Adrenal gland (tissue), 12 donors: ENCODE measurements around the gene SPAAR. TPM values are rescaled to one million over a fixed set of nuclear protein-coding genes. Genes with fewer than 3 reads are reported as not detected.
A peak's percentile ranks its signal among the peaks of the same experiment; 100 is the strongest.

Experiments used
- DNase-seq, 7 donors: peaks; one replicate each; pipeline ENCODE4 v3.0.0-alpha.2; 2019 to 2020
- H3K27ac ChIP-seq, 5 donors: fragments of 200-600 bp; sonication (generic) in 4 of 5; 1 replicate in 3 of 5; 2 replicates in 2 of 5; pipeline versions ENCODE4 v1.5.1 to v1.8.0; 2016 to 2020; ENCODE audit warnings: mild to moderate bottlenecking in 1 of 5
- H3K27me3 ChIP-seq: fragments of 200-600 bp; 2 replicates; pipeline ENCODE4 v1.8.0; 2021
- H3K36me3 ChIP-seq, 2 donors: fragments of 200-600 bp; replicated peaks in 1 of 2; 1 replicate in 1 of 2; 2 replicates in 1 of 2; pipeline versions ENCODE4 v1.5.1 to v1.8.0; 2018 to 2022
- H3K4me1 ChIP-seq, 2 donors: fragments of 200-600 bp; replicated peaks in 1 of 2; 1 replicate in 1 of 2; 2 replicates in 1 of 2; pipeline versions ENCODE4 v1.5.1 to v1.8.0; 2018 to 2021
- H3K4me3 ChIP-seq, 4 donors: fragments of 200-600 bp; sonication (generic) in 3 of 4; one replicate each; pipeline ENCODE4 v1.5.1; 2016 to 2018
- H3K9me3 ChIP-seq, 3 donors: fragments of 200-600 bp; sonication (generic) in 1 of 3; replicated peaks in 1 of 3; 1 replicate in 2 of 3; 2 replicates in 1 of 3; pipeline versions ENCODE4 v1.5.1 to v1.8.0; 2016 to 2021
- POLR2A ChIP-seq, 2 donors: fragments of 450-650 bp; IDR thresholded peaks; one replicate each; pipeline ENCODE4 v1.6.1; 2017; ENCODE audit warnings: antibody characterized with exemption in 2 of 2, mild to moderate bottlenecking in 2 of 2, moderate library complexity in 1 of 2
- WGBS, 4 donors: extraction: QIAGEN DNeasy Blood & Tissue Kit in 2 of 4; methylation state at CpG; one replicate each; pipeline versions ENCODE4 v1.1.5 to v1.1.7; 2013 to 2017; 5-methylcytosine and 5-hydroxymethylcytosine counted together
- intact Hi-C, 2 donors: fragments of 100-400 bp; cut with DNase I; formaldehyde crosslinking; loops; one replicate each; pipeline versions ENCODE4 v1.14.1 to v1.15.0; 2022 to 2023
- polyA plus RNA-seq, 3 donors: library from polyadenylated mRNA; stranded (reverse); fragments of 200-250 nt in 2 of 3; fragments of 350-450 nt in 1 of 3; fragmentation: Illumina TruSeq in 1 of 3; extraction: RNeasy Lipid Tissue Mini Kit (QIAGEN cat#74804) in 1 of 3; gene quantifications; one replicate each; pipeline ENCODE4 v1.2.3, GENCODE V29; 2013 to 2014
- total RNA-seq, 9 donors: library from RNA; depleted of rRNA in 4 of 9; stranded (reverse); fragments of >200 nt in 4 of 9; fragments of 120-200 nt in 1 of 9; fragmentation: NEBNext Ultra II Directional in 1 of 9; extraction: Animal tissue kit (Norgen Biotek cat#: 25700) in 1 of 9; gene quantifications; one replicate each; pipeline versions ENCODE4 v1.1.0 to v1.2.4, GENCODE V29; 2013 to 2023
- TF ChIP-seq, protein P1 (sequence below), 6 experiments: fragments of 450-650 bp in 4 of 6; fragments of 200-600 bp in 2 of 6; sonication (generic) in 1 of 6; IDR thresholded peaks; 1 replicate in 5 of 6; 2 replicates in 1 of 6; pipeline versions ENCODE4 v1.5.1 to v1.8.0; 2016 to 2021; ENCODE audit warnings: antibody characterized with exemption in 6 of 6, mild to moderate bottlenecking in 2 of 6, moderate library complexity in 1 of 6
- donor health status: healthy with polysubstance abuse.
- donor health status: Bipolar disorder and iron deficiency.
- donor health status: DM: yes; HTN: yes; CAD: no.
- donor health status: DM: no; HTN: no; CAD: no.
- donor health status: DM: no; HTN: no; CAD: no.
- donor health status: DM: yes; HTN: yes; CAD: no.

The SPAAR gene
- total and polyA plus RNA-seq, 12 donors = 0.54 to 3.6 (median 2.3) TPM

DNA sequence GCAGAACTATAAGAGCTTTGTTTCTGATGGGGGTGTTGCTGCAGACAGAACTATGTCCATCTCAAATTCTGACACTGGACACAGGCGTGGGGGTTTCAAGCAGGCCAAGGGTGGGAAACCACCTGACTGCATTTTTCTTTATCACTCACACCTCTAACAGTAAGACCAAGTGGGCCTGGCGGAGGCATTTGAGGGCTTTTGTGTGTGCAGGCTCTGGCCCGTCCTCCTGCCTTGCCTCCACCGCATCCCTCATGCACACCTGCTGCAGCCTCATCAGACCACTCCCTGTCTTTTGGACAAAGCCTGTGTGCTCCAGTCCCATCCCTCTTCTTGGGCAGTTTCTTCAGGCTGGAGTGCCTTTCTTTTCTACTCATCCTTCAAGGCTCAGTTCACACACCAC, 47.0 kb upstream of the SPAAR start:
- Histone ChIP-seq H3K27me3 (peaks cover 8% of the 10 kb centered on the region), H3K36me3 (no peaks in the 10 kb centered on the region), H3K27ac (no peak overlapping the region), H3K4me3 (no peak overlapping the region), H3K9me3 (no peaks in the 10 kb centered on the region), H3K4me1 (no peaks in the 10 kb centered on the region)
- intact Hi-C loops = no loop called here
- WGBS, 4 donors = 80 to 94% (median 88%) methylated on average over 4 of the region's 4 CpGs
- TF ChIP-seq POLR2A (IDR thresholded peaks at IDR 0.05) = no peak
- TF ChIP-seq, protein P1, sequence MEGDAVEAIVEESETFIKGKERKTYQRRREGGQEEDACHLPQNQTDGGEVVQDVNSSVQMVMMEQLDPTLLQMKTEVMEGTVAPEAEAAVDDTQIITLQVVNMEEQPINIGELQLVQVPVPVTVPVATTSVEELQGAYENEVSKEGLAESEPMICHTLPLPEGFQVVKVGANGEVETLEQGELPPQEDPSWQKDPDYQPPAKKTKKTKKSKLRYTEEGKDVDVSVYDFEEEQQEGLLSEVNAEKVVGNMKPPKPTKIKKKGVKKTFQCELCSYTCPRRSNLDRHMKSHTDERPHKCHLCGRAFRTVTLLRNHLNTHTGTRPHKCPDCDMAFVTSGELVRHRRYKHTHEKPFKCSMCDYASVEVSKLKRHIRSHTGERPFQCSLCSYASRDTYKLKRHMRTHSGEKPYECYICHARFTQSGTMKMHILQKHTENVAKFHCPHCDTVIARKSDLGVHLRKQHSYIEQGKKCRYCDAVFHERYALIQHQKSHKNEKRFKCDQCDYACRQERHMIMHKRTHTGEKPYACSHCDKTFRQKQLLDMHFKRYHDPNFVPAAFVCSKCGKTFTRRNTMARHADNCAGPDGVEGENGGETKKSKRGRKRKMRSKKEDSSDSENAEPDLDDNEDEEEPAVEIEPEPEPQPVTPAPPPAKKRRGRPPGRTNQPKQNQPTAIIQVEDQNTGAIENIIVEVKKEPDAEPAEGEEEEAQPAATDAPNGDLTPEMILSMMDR (IDR thresholded peaks at IDR 0.05) = no peak
- peak in 1 of 7 donors; percentile 39 for DNase-seq

DNA sequence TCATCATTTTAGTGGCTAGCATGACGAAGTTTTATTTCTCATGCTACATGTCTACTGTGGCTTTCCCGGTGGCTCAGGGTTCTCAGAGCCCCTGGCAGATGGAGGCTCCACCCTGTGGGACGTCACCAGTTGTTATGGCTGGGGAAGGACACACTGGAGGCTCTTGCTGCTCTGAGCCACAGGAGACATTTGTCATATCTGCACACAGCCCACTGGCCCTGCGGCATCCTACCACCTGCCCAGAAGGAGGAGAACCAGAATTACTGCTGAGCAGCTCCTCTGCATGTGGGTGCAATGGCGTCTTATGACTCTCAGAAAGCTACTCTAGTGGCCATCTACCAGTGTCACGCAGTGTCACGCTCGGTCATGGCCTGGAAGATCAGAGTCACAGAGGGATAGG, 45.7 kb upstream of the SPAAR start:
- 60 to 76% (median 67%) methylated on average over 1 to 8 of the region's 8 CpGs for WGBS, 4 donors

GRCh38 chr9:35864695-35865255, 44.5 kb upstream of the SPAAR start:
- 72 to 91% (median 83%) methylated on average over 6 to 8 of the region's 8 CpGs for WGBS, 4 donors
- peak in 1 of 7 donors; percentile 27 for DNase-seq
- Histone ChIP-seq H3K36me3 (no peaks in the 10 kb centered on the region), H3K27me3 (peaks cover 8% of the 10 kb centered on the region), H3K4me1 (no peaks in the 10 kb centered on the region), H3K27ac (no peak overlapping the region), H3K4me3 (no peak overlapping the region), H3K9me3 (no peaks in the 10 kb centered on the region)
- no peak for TF ChIP-seq POLR2A (IDR thresholded peaks at IDR 0.05)
- TF ChIP-seq, protein P1 (IDR thresholded peaks at IDR 0.05) = no peak
- intact Hi-C loops = no loop called here

More for the DNA sequence above, 45.7 kb upstream of the SPAAR start:
- Histone ChIP-seq H3K27ac (no peak overlapping the region), H3K4me3 (no peak overlapping the region), H3K36me3 (no peaks in the 10 kb centered on the region), H3K9me3 (no peaks in the 10 kb centered on the region), H3K27me3 (peaks cover 8% of the 10 kb centered on the region), H3K4me1 (no peaks in the 10 kb centered on the region)
- TF ChIP-seq POLR2A (IDR thresholded peaks at IDR 0.05) = no peak
- peak in 2 of 7 donors; percentile 17 to 45 for DNase-seq
- intact Hi-C loops = no loop called here

GRCh38 chr9:35867538-35867937, 41.8 kb upstream of the SPAAR start:
- Histone ChIP-seq H3K9me3 (no peaks in the 10 kb centered on the region), H3K36me3 (no peaks in the 10 kb centered on the region), H3K4me1 (no peaks in the 10 kb centered on the region), H3K4me3 (no peak overlapping the region), H3K27me3 (peaks cover 12% of the 10 kb centered on the region), H3K27ac (no peak overlapping the region)
- WGBS, 4 donors = 84 to 89% (median 86%) methylated on average over 3 to 4 of the region's 4 CpGs
- DNase-seq = peak in 1 of 7 donors; percentile 30
- no peak for TF ChIP-seq POLR2A (IDR thresholded peaks at IDR 0.05)
- TF ChIP-seq, protein P1 (IDR thresholded peaks at IDR 0.05) = no peak
- intact Hi-C loops = no loop called here

DNA sequence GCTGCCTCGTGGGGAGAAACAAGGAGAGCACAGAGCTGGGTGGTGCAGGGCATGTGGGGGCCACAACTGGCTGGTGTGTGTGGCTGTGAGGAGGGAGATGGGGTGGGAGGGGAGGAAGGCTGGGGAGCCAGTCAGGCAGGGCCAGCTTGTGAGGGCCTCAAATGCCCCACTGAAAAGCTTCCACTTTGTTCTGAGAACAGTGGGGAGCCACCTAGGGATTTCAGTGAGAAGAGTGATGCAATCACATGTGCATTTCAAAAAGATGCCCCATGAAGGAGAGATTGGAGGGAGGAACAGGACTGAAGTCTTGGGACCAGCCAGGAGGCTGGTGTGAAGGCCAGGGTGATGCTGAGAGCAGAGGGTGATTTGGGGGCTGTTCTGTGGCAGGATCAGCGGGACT, 40.4 kb upstream of the SPAAR start:
- 67 to 77% (median 69%) methylated on average over 2 of the region's 2 CpGs for WGBS, 4 donors
- intact Hi-C loops = no loop called here
- peak in 1 of 7 donors; percentile 15 for DNase-seq
- no peaks in the 10 kb centered on the region for H3K4me1 ChIP-seq
- H3K27me3 ChIP-seq = peaks cover 12% of the 10 kb centered on the region
- H3K9me3 ChIP-seq = no peaks in the 10 kb centered on the region
- H3K4me3 ChIP-seq = no peak overlapping the region
- TF ChIP-seq, protein P1 (IDR thresholded peaks at IDR 0.05) = no peak
- no peak for TF ChIP-seq POLR2A (IDR thresholded peaks at IDR 0.05)
- no peak overlapping the region for H3K27ac ChIP-seq
- no peaks in the 10 kb centered on the region for H3K36me3 ChIP-seq
